Measurements from ENCODE around the gene XYLT1.

XYLT1 gene

DNA sequence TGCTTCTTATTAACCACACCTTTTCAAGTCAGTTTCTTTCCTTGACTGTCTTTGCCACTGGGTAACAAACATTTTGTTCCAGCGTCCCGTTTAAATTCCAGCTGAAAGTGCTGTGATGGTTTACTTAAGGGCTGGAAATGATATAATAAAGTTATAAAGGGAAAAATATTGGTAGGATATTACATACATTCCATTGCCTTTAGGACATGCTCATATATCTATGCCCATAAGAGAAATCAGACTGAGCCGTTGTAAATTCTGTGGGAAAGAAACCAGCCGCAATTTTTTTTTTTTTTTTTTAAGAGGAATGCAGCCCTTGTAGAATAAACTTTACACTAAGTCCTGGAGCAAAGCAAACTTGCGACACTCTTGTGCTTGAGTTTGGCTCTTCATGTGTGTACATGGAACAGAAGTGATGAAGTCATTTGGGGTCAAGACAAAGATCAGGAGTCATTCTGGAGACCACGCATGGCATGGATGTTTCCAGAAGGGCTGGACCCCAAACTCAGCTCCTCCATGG, 210.9 kb downstream of the XYLT1 start:
- no peak overlapping the region for H3K27ac ChIP-seq
- no peak for TF ChIP-seq ZFX (IDR thresholded peaks at IDR 0.05; ENCODE audit: borderline replicate concordance)
- TF ChIP-seq, protein P1, sequence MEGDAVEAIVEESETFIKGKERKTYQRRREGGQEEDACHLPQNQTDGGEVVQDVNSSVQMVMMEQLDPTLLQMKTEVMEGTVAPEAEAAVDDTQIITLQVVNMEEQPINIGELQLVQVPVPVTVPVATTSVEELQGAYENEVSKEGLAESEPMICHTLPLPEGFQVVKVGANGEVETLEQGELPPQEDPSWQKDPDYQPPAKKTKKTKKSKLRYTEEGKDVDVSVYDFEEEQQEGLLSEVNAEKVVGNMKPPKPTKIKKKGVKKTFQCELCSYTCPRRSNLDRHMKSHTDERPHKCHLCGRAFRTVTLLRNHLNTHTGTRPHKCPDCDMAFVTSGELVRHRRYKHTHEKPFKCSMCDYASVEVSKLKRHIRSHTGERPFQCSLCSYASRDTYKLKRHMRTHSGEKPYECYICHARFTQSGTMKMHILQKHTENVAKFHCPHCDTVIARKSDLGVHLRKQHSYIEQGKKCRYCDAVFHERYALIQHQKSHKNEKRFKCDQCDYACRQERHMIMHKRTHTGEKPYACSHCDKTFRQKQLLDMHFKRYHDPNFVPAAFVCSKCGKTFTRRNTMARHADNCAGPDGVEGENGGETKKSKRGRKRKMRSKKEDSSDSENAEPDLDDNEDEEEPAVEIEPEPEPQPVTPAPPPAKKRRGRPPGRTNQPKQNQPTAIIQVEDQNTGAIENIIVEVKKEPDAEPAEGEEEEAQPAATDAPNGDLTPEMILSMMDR (IDR thresholded peaks at IDR 0.05): no peak

DNA sequence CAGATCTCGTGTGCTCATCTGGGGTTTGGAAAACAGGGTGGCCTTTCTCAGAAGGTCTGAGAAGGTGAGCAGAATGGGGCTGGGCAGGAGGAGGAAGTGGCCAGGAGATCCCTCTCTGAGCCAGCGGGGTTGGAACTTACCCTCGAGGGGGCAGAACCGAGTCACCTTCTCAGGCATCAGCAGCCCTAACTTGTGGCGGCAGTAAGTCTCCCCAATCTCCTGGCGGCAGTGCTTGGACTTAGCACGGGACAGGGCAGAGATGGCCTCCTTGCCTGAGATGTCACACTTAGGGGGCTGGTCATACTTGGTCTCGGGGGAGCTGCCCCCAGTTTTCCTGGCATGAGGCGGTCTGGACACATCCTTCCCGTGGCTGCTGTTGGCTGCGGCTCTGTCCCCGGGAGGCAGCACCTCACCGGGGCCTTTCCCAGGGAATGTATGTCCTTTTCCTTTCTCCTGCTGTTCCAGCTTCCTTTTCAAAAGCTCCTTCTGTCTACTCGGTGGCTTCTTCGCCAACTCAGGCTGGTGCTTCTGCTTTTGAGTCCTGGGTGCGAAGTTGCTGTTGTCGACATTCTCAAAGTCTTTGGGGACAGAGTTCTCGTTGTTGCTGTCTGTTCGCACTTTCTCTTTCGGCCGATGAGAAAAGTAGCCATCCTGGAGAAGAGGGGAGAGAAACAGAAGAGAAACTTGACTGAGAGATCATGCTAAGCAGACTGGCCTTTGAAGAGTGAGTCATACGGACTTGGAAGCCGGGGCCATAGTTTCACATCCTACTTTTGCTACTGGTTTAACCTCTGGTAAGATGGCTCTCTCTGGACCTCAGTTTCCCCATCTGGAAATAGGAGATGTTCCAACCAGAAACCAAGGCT, 211.7 kb downstream of the XYLT1 start:
- no peak for TF ChIP-seq ZFX (IDR thresholded peaks at IDR 0.05; ENCODE audit: borderline replicate concordance)
- TF ChIP-seq, protein P1 (IDR thresholded peaks at IDR 0.05): peak; percentile 10; the same call in 1 of the 2 replicates
- no peak overlapping the region for H3K27ac ChIP-seq

DNA sequence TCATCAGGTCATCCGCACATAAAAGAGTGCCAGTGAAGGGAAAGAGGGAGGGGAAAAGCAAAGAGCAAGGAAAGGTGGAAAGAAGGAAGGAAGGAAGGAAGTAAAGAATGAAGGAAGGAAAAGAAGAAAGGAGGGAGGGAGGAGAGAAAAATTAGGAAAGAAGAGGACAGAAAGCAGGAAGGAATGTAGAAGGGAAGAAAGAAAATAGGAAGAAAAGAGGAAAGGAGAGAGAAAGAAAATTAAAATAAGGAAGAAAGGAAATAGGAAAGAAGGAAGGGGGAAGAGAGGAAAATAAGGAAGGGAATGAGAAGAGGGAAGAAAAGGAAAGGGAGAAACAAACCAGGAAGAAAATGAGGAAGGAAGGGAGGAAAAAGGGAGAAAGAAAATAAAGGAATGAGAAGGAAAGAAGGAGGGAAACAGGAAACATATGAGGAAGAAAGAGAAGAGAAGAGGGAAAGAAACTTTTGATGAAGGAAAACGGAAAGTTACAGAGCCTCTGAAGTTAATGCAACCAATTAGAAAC, 212.6 kb downstream of the XYLT1 start:
- TF ChIP-seq ZFX (IDR thresholded peaks at IDR 0.05; ENCODE audit: borderline replicate concordance): no peak
- TF ChIP-seq, protein P1 (IDR thresholded peaks at IDR 0.05): no peak
- H3K27ac ChIP-seq: no peak overlapping the region

DNA sequence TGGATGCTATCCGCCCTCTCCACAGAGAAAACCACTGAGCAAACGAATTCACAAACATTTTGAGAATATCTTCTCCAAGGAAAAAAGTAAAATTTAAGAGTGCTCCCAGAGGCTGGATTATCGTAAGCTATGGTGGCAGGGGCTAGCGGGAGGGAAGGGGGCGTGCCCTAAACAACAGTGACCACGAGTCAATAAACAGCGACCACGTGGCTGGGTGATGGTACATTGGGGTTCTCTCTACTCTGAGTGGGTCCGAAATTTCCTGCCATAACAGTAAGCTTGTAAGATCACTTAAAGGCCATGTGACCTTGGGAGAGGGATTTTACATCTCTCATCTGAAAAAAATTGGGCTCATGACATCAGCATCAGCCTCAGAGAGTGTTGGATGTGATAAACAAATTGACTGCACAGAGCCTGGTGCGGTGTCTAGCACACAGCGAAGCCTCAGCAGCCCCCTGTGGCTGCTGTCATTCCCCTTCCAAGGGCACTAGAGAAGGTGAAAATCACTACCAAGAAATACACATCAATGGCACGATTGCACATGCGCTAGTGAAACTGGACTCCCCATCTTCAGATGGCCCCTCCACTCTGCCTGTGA, 213.2 kb downstream of the XYLT1 start:
- H3K27ac ChIP-seq: no peak overlapping the region
- no peak for TF ChIP-seq ZFX (IDR thresholded peaks at IDR 0.05; ENCODE audit: borderline replicate concordance)
- TF ChIP-seq, protein P1 (IDR thresholded peaks at IDR 0.05): no peak

DNA sequence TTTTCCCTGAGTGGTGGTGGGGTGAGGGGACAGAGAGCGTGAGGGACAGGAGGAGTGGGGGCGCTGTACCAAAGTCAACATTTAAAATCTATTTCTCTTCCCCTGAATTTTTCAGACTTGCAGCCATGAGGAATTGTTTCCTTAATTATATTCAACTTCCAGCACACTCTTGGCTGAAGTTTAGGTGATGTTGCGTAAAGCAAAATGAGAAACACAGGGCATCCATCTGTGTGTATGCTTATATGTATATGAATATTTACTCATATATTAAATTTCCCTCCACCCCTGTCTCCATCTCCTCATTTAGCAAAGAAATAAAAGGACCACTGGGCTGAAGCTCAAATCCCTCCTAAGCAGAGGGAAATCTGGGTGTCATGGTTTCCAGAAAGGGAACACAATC, 218.1 kb downstream of the XYLT1 start:
- TF ChIP-seq, protein P1 (IDR thresholded peaks at IDR 0.05): no peak
- no peak for TF ChIP-seq ZFX (IDR thresholded peaks at IDR 0.05; ENCODE audit: borderline replicate concordance)
- no peak overlapping the region for H3K27ac ChIP-seq

DNA sequence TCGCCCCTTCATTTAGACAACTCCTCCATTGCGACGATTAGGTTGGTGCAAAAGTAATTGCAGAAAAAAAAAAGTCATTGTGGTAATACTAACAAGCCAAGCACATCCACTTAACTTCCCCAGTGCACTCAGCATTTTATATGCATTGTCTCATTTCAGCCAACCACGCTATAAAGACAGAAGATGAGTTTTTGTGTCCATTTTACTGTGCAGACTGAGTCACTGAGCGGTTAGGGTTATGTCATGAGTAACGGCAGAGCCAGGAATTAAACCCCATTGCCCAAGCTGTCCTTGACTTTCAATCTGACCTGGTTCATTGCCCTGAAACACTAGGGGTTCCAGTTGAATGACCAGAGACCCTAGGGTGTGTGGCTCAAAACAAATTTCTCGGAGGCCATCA, 218.7 kb downstream of the XYLT1 start:
- TF ChIP-seq, protein P1 (IDR thresholded peaks at IDR 0.05): no peak
- TF ChIP-seq ZFX (IDR thresholded peaks at IDR 0.05; ENCODE audit: borderline replicate concordance): no peak
- no peak overlapping the region for H3K27ac ChIP-seq
